Measurements from ENCODE around the gene ZNF438. TPM values are rescaled to one million over a fixed set of nuclear protein-coding genes. Genes with fewer than 3 reads are reported as not detected.

Gene ZNF438
- total RNA-seq, 2 donors from 2014 or later, result 1.5 to 10.1 TPM

DNA sequence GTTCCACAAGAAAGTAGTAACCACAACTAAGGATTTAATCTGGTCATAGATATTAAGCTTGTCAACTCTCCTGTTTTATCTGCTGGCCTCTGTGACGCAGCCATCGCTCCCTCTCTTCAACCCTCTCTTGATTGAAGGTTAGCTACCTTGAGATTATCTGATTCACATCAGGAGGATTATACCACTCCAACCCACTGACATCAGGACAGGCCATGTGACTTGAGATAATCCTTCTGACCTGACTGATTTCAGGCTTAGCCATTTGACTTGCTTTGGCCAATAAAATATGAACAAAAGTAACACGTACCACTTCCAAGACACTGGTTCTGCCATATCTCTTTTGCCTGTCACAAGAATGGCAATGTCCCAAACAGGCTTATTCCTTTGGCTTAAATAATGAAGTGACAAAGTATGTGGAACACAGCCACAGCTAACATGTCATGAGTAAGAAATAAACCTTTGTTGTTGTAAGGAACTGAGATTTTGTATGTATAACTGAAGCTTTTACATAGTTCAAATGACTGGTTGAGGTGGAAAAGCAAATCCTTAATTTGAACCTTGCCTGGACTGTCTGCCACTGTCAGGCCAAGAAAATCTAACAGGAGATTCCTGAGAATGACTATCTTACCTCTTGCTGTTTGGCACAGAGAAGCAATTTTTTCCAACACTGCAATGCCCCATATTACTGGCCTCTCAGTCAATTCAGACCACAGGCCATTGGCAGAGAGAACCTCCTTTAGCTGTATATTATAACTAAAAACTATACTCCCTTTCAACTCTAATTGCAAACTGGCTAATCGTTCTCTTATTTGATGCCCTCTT is 13.9 kb downstream of the ZNF438 start:
- no peak for DNase-seq (ENCODE audit: low spot score)
- Histone ChIP-seq H3K27ac (no peak overlapping the region), H3K9me3 (no peaks in the 10 kb centered on the region), H3K4me1 (replicated peaks) (no peaks in the 10 kb centered on the region), H3K27me3 (replicated peaks; ENCODE audit: insufficient read depth) (no peaks in the 10 kb centered on the region), H3K4me3 (no peak overlapping the region), H3K36me3 (no peaks in the 10 kb centered on the region)
- WGBS, result 64% methylated on average over 4 of the region's 4 CpGs
- TF ChIP-seq CTCF (IDR thresholded peaks at IDR 0.05) (no peak), POLR2AphosphoS5 (IDR thresholded peaks at IDR 0.05) (no peak), POLR2A (IDR thresholded peaks at IDR 0.05) (no peak)
- intact Hi-C loops (cut with DNase I), result no loop called here

GRCh38 chr10:31014161-31014875 is 17.3 kb downstream of the ZNF438 start:
- 85% methylated on average over 7 of the region's 7 CpGs for WGBS
- no peak overlapping the region for H3K27ac ChIP-seq
- TF ChIP-seq CTCF (IDR thresholded peaks at IDR 0.05) (no peak), POLR2AphosphoS5 (IDR thresholded peaks at IDR 0.05) (no peak), POLR2A (IDR thresholded peaks at IDR 0.05) (no peak)

DNA sequence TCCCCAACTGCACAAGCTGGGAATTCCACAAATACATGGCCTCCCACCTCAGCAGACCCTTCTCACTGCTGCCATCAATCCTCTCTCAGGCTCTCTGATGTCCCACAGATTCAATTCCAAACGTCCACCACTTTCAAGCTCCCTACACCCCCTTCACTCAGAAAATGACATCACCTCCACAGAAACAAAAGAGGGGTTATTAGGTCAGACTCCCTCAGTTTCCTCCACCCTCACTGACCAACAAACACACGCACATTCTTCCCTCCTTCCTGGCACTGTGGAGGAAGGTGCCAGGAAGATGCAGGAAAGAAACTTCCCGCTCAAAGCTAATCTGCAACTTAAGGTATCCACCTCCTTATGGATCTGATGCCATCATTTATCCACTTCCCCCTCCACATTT is 18.3 kb downstream of the ZNF438 start:
- TF ChIP-seq POLR2A (IDR thresholded peaks at IDR 0.05) (no peak), CTCF (IDR thresholded peaks at IDR 0.05) (no peak), POLR2AphosphoS5 (IDR thresholded peaks at IDR 0.05) (no peak)
- 87% methylated on average over 3 of the region's 3 CpGs for WGBS
- Histone ChIP-seq H3K27ac (no peak overlapping the region), H3K4me1 (replicated peaks) (no peaks in the 10 kb centered on the region), H3K9me3 (no peaks in the 10 kb centered on the region), H3K4me3 (no peak overlapping the region), H3K27me3 (replicated peaks; ENCODE audit: insufficient read depth) (no peaks in the 10 kb centered on the region), H3K36me3 (no peaks in the 10 kb centered on the region)
- no peak for DNase-seq (ENCODE audit: low spot score)
- intact Hi-C loops (cut with DNase I), result no loop called here

More at GRCh38 chr10:31014161-31014875, 17.3 kb downstream of the ZNF438 start:
- intact Hi-C loops (cut with DNase I), result no loop called here
- Histone ChIP-seq H3K9me3 (no peaks in the 10 kb centered on the region), H3K36me3 (no peaks in the 10 kb centered on the region), H3K27me3 (replicated peaks; ENCODE audit: insufficient read depth) (no peaks in the 10 kb centered on the region), H3K4me1 (replicated peaks) (no peaks in the 10 kb centered on the region), H3K4me3 (no peak overlapping the region)
- DNase-seq (ENCODE audit: low spot score), result no peak

- 69% methylated on average over 3 of the region's 3 CpGs for WGBS
- no peaks in the 10 kb centered on the region for H3K9me3 ChIP-seq
- H3K4me3 ChIP-seq, result no peak overlapping the region
- no peaks in the 10 kb centered on the region for H3K36me3 ChIP-seq
- H3K27me3 ChIP-seq (replicated peaks; ENCODE audit: insufficient read depth), result no peaks in the 10 kb centered on the region
- no peaks in the 10 kb centered on the region for H3K4me1 ChIP-seq (replicated peaks)
- intact Hi-C loops (cut with DNase I), result no loop called here
- no peak for DNase-seq (ENCODE audit: low spot score)
- no peak for TF ChIP-seq CTCF (IDR thresholded peaks at IDR 0.05)
- no peak for TF ChIP-seq POLR2A (IDR thresholded peaks at IDR 0.05)
- TF ChIP-seq POLR2AphosphoS5 (IDR thresholded peaks at IDR 0.05), result no peak
- no peak overlapping the region for H3K27ac ChIP-seq
Observed at GRCh38 chr10:31011665-31012022, 20.0 kb downstream of the ZNF438 start.

Measured in prostate gland (tissue), 2 donors.